Measurements from ENCODE around the gene DENND2A.

DNA sequence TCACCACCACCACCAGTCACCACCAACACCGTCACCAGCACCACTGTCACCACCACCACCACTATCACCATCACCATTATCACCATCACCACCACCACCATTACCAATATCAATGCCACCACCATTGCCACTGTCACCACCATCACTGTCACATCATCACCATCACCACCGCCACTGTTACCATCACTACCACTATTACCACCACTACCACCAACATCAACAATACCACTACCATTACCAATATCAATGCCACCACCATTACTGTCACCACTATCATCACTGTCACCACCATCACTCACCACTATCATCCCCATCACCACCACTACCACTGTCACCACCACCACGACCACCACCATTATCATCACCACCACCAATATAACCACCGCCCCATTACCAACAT is 14.0 kb upstream of the DENND2A start:
- TF ChIP-seq POLR2A (IDR thresholded peaks at IDR 0.05) = no peak
- TF ChIP-seq, protein P1, sequence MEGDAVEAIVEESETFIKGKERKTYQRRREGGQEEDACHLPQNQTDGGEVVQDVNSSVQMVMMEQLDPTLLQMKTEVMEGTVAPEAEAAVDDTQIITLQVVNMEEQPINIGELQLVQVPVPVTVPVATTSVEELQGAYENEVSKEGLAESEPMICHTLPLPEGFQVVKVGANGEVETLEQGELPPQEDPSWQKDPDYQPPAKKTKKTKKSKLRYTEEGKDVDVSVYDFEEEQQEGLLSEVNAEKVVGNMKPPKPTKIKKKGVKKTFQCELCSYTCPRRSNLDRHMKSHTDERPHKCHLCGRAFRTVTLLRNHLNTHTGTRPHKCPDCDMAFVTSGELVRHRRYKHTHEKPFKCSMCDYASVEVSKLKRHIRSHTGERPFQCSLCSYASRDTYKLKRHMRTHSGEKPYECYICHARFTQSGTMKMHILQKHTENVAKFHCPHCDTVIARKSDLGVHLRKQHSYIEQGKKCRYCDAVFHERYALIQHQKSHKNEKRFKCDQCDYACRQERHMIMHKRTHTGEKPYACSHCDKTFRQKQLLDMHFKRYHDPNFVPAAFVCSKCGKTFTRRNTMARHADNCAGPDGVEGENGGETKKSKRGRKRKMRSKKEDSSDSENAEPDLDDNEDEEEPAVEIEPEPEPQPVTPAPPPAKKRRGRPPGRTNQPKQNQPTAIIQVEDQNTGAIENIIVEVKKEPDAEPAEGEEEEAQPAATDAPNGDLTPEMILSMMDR (IDR thresholded peaks at IDR 0.05 in 4 of 5, conservative IDR thresholded peaks at IDR 0.05 in 1 of 5) = no peak
